Liver (tissue), 9 donors: ENCODE data around the gene ZNF701. TPM values are rescaled to one million over a fixed set of nuclear protein-coding genes. Genes with fewer than 3 reads are reported as not detected.
A peak's percentile ranks its signal among the peaks of the same experiment; 100 is the strongest.

Source experiments
- DNase-seq: peaks from one replicate; pipeline ENCODE4 v3.0.0-alpha.2; 2017; ENCODE audit warnings: low spot score
- H3K27ac ChIP-seq, 2 donors: one replicate each; pipeline ENCODE4 v1.7.0; 2013; ENCODE audit warnings: inconsistent platforms in 2 of 2, low read length in 2 of 2, control low read depth in 1 of 2, low read depth in 1 of 2, mild to moderate bottlenecking in 1 of 2
- H3K27me3 ChIP-seq, 4 donors: one replicate each; pipeline versions ENCODE4 v1.6.1 to v1.7.0; 2013; ENCODE audit warnings: low read length in 3 of 4, inconsistent platforms in 1 of 4, mild to moderate bottlenecking in 1 of 4, moderate library complexity in 1 of 4; ENCODE audit not compliant: control insufficient read depth in 4 of 4, insufficient read depth in 4 of 4
- H3K36me3 ChIP-seq, 4 donors: one replicate each; pipeline versions ENCODE4 v1.6.1 to v1.7.0; 2013; ENCODE audit warnings: low read length in 3 of 4, mild to moderate bottlenecking in 3 of 4, low read depth in 1 of 4, moderate library complexity in 1 of 4; ENCODE audit not compliant: control insufficient read depth in 4 of 4, insufficient read depth in 3 of 4
- H3K4me1 ChIP-seq, 4 donors: one replicate each; pipeline versions ENCODE4 v1.6.1 to v1.7.0; 2013; ENCODE audit warnings: low read length in 3 of 4, mild to moderate bottlenecking in 3 of 4, moderate library complexity in 1 of 4; ENCODE audit not compliant: control insufficient read depth in 4 of 4, insufficient read depth in 4 of 4
- H3K4me3 ChIP-seq, 3 donors: one replicate each; pipeline versions ENCODE4 v1.6.1 to v1.7.0; 2013; ENCODE audit warnings: low read length in 3 of 3, control low read depth in 1 of 3, low read depth in 1 of 3, mild to moderate bottlenecking in 1 of 3
- H3K9ac ChIP-seq, 2 donors: one replicate each; pipeline ENCODE4 v1.7.0; 2013; ENCODE audit warnings: low read length in 2 of 2, mild to moderate bottlenecking in 2 of 2, moderate library complexity in 2 of 2, control low read depth in 1 of 2, low read depth in 1 of 2
- H3K9me3 ChIP-seq, 4 donors: one replicate each; pipeline versions ENCODE4 v1.6.1 to v1.7.0; 2013; ENCODE audit warnings: low read length in 3 of 4; ENCODE audit not compliant: control insufficient read depth in 4 of 4
- ATF3 ChIP-seq: IDR thresholded peaks from 2 replicates; pipeline ENCODE4 v1.6.1; 2016; ENCODE audit warnings: antibody characterized with exemption
- FOXA1 ChIP-seq: IDR thresholded peaks from 2 replicates; pipeline ENCODE4 v1.6.1; 2016; ENCODE audit warnings: antibody characterized with exemption
- FOXA2 ChIP-seq: IDR thresholded peaks from 2 replicates; pipeline ENCODE4 v1.6.1; 2016; ENCODE audit warnings: antibody characterized with exemption
- GABPA ChIP-seq, 2 donors: IDR thresholded peaks in 1 of 2; conservative IDR thresholded peaks in 1 of 2; 2 replicates each; pipeline ENCODE4 v1.6.1; 2016; ENCODE audit warnings: antibody characterized with exemption in 2 of 2, mild to moderate bottlenecking in 1 of 2, moderate library complexity in 1 of 2
- HNF4A ChIP-seq, 2 donors: conservative IDR thresholded peaks; 2 replicates each; pipeline ENCODE4 v1.6.1; 2016; ENCODE audit warnings: antibody characterized with exemption in 2 of 2, mild to moderate bottlenecking in 2 of 2
- MAX ChIP-seq: IDR thresholded peaks from 2 replicates; pipeline ENCODE4 v1.6.1; 2016; ENCODE audit warnings: antibody characterized with exemption
- NR2F2 ChIP-seq: IDR thresholded peaks from 2 replicates; pipeline ENCODE4 v1.6.1; 2016; ENCODE audit warnings: antibody characterized with exemption
- RXRA ChIP-seq, 2 donors: IDR thresholded peaks; 2 replicates each; pipeline ENCODE4 v1.6.1; 2017 to 2018; ENCODE audit warnings: antibody characterized with exemption in 2 of 2, mild to moderate bottlenecking in 1 of 2
- TAF1 ChIP-seq: conservative IDR thresholded peaks from 2 replicates; pipeline ENCODE4 v1.6.1; 2016; ENCODE audit warnings: antibody characterized with exemption, mild to moderate bottlenecking
- YY1 ChIP-seq: IDR thresholded peaks from 2 replicates; pipeline ENCODE4 v1.6.1; 2016; ENCODE audit warnings: antibody characterized with exemption, mild to moderate bottlenecking
- ZBTB33 ChIP-seq: IDR thresholded peaks from 2 replicates; pipeline ENCODE4 v1.6.1; 2016; ENCODE audit warnings: antibody characterized with exemption
- WGBS: extraction: QIAGEN DNeasy Blood & Tissue Kit; methylation state at CpG from one replicate; pipeline ENCODE4 v1.1.7; 2013; 5-methylcytosine and 5-hydroxymethylcytosine counted together
- polyA plus RNA-seq, 2 donors: library from polyadenylated mRNA; stranded (reverse) in 1 of 2; unstranded in 1 of 2; fragments of 200-250 nt in 1 of 2; fragments of >200 nt in 1 of 2; fragmentation: Nextera tagmentation in 1 of 2; extraction: Ambion mirVana in 1 of 2; gene quantifications; one replicate each; pipeline versions ENCODE4 v1.2.1 to v1.2.3, GENCODE V29; 2013 to 2015
- total RNA-seq, 2 donors: library from RNA; depleted of rRNA; stranded (reverse); fragments of >200 nt; gene quantifications; one replicate each; pipeline ENCODE4 v1.2.3, GENCODE V29; 2014
- donor health status: healthy.
- donor health status: healthy.
- donor health status: healthy.
- donor health status: healthy.
- donor health status: healthy.

Gene ZNF701
- total and polyA plus RNA-seq, 4 donors, result 0.75 to 12.8 (median 3.0) TPM

- no peak overlapping the region for H3K4me3 ChIP-seq
- H3K36me3 ChIP-seq, result no peaks in the 10 kb centered on the region
- H3K9me3 ChIP-seq, result peaks cover 6 to 20% (median 13%) of the 10 kb centered on the region in 4 donors
- H3K9ac ChIP-seq, result no peak overlapping the region
- H3K4me1 ChIP-seq, result peaks cover 0 to 11% (median 1%) of the 10 kb centered on the region in 4 donors
- no peak overlapping the region for H3K27ac ChIP-seq
- 92% methylated on average over 2 of the region's 2 CpGs for WGBS
- H3K27me3 ChIP-seq, result no peaks in the 10 kb centered on the region
- no peak for DNase-seq
- no peak for TF ChIP-seq TAF1
- TF ChIP-seq YY1, result no peak
- no peak for TF ChIP-seq GABPA (IDR thresholded peaks at IDR 0.05 in 1 of 2, conservative IDR thresholded peaks at IDR 0.05 in 1 of 2)
- no peak for TF ChIP-seq RXRA (IDR thresholded peaks at IDR 0.05)
- no peak for TF ChIP-seq MAX
- TF ChIP-seq FOXA1, result no peak
- no peak for TF ChIP-seq ZBTB33
Measured at GRCh38 chr19:52602941-52603340, 32.9 kb downstream of the ZNF701 start.

GRCh38 chr19:52603558-52604207, 33.6 kb downstream of the ZNF701 start:
- H3K4me3 ChIP-seq, result peak overlapping the region in 1 of 3 donors; percentile 47
- H3K9me3 ChIP-seq, result peaks cover 8 to 15% (median 11%) of the 10 kb centered on the region in 4 donors
- H3K36me3 ChIP-seq, result no peaks in the 10 kb centered on the region
- 93% methylated on average over 14 of the region's 14 CpGs for WGBS
- H3K9ac ChIP-seq, result no peak overlapping the region
- H3K27me3 ChIP-seq, result no peaks in the 10 kb centered on the region
- H3K4me1 ChIP-seq, result peaks cover 0 to 11% (median 1%) of the 10 kb centered on the region in 4 donors
- no peak for TF ChIP-seq ZBTB33
- TF ChIP-seq ATF3, result no peak
- no peak for TF ChIP-seq FOXA1
- no peak for TF ChIP-seq NR2F2
- TF ChIP-seq FOXA2, result no peak
- H3K27ac ChIP-seq, result no peak overlapping the region
- DNase-seq, result no peak

- TF ChIP-seq HNF4A (conservative IDR thresholded peaks at IDR 0.05) (no peak), TAF1 (no peak)
- H3K4me3 ChIP-seq, result peak overlapping the region in 2 of 3 donors; percentile 28 to 32
- 98% methylated on average over 5 of the region's 5 CpGs for WGBS
- no peak for DNase-seq
- H3K27me3 ChIP-seq, result no peaks in the 10 kb centered on the region
- no peak overlapping the region for H3K27ac ChIP-seq
- H3K9me3 ChIP-seq, result peaks cover 33 to 48% (median 34%) of the 10 kb centered on the region in 4 donors
- H3K9ac ChIP-seq, result no peak overlapping the region
- H3K4me1 ChIP-seq, result no peaks in the 10 kb centered on the region
- peaks cover 2 to 22% (median 15%) of the 10 kb centered on the region in 4 donors for H3K36me3 ChIP-seq
Measured at GRCh38 chr19:52613299-52613906, 43.3 kb downstream of the ZNF701 start.
